HG03457 (cell line): ENCODE results near the gene COX6A1.
"Not testable (repeated sequence)": the region's sequence is repeated elsewhere in the genome, so short reads cannot be mapped to it uniquely, and the experiment has no call there.

Source experiments
- ATAC-seq: cut with Tn5 transposase; IDR thresholded peaks from one replicate; pipeline ENCODE4 v1.9.1; 2021; ENCODE audit warnings: moderate number of reproducible peaks; ENCODE audit not compliant: unreplicated experiment

COX6A1 gene

DNA sequence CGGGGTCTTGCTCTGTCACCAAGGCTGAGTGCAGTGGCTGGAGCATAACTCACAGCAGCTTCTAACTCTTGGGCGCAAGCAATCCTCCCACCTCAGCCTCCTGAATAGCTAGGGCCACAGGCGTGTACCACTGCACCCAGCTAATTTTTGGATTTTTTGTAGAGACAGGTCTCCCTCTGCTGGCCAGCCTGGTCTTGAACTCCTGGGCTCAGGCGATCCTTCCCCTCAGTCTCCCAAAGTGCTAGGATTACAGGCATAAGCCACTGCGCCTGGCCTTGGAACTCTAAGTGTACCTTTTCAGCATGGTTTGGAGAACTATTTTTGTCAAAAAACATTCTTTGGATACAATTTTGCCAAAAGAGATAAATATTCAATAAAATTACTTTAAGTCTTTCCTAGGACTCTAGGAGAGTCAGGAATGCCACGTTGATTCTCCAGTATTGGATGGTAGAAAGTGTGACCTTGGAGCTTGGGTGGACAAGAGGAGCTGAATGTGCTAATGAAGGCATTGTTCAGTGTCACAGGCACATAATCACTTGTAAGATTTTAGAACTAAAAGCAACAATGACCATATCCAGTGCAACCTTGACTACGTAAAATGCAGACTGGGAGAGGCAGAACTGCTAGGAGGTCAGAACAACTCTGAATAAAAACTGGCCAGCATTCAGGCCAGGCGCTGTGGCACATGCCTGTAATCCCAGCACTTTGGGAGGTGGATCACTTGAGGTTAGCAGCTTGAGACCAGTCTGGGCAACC lies 28.8 kb downstream of the COX6A1 start:
- ATAC-seq: no peak

DNA sequence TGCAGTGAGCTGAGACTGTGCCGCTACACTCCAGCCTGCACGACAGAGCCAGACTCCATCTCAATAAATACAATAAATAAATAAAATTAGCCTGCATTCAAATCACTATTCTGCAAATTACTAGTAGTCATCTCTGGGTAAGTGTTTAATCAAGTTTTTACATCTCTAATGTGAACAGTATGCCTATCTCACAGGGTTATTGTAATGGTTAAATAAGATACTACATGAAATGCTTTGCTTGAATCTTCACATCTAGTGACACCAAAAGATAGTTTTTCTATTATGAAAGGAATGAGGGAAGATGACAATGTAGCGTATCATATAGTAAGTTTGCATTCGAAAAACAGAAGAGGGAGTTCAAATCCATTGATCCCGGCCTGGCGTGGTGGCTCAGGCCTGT lies 29.5 kb downstream of the COX6A1 start:
- ATAC-seq: no peak

DNA sequence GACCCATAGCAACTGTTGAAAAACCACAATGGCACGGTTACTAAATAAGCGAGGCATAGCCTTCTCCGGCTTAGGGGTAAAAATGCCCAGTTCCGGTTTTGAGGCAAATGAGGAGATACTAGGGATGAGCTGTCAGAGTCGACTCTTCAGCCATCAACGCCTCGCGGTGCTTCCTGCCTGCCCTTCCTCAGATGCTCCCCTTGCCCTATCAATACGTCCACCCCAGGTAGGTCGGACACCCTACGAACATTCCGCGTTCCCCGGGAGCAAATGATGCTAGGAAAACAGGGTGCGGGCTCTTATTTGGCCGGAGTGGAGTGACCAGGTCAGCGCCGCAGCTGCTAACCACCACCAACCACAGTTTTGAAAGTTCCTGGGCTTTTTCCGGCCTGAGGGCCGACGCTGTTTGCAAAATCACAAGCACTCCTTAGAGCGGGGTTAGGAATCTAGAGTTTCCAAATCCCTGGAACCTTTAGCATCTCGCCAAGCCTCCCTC lies 30.5 kb downstream of the COX6A1 start:
- no peak for ATAC-seq

DNA sequence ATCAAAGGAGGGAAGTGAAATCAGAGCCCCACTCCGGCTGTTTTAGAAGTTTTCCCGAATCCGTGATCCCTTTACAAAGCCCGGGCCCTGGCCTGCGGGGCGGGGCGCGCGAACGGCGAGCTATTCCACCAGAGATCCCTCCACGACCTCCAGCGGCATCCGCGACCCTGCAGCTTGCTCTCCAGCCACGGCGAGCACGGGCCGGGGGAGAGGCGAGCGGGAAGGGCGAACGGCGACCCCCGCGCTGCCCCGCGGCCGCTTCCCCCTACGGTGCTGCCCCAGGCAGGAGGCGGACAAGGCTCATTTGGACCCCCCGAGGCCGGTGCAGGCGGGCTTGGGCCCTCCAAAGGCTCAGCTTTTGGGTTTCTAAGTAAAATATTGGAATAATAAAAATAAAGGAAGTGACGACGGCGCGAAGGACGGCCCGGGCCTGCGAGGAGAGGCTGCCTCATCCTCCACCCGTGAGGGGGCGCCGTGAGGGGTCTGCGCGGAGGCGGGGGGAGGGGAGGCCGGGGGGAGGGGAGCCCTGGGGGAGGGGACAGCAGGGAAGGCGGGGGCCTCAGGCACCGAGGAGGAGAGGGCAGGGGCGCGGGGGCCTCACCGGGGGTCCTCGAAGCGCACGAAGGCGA lies 31.0 kb downstream of the COX6A1 start:
- peak; percentile 21 for ATAC-seq

DNA sequence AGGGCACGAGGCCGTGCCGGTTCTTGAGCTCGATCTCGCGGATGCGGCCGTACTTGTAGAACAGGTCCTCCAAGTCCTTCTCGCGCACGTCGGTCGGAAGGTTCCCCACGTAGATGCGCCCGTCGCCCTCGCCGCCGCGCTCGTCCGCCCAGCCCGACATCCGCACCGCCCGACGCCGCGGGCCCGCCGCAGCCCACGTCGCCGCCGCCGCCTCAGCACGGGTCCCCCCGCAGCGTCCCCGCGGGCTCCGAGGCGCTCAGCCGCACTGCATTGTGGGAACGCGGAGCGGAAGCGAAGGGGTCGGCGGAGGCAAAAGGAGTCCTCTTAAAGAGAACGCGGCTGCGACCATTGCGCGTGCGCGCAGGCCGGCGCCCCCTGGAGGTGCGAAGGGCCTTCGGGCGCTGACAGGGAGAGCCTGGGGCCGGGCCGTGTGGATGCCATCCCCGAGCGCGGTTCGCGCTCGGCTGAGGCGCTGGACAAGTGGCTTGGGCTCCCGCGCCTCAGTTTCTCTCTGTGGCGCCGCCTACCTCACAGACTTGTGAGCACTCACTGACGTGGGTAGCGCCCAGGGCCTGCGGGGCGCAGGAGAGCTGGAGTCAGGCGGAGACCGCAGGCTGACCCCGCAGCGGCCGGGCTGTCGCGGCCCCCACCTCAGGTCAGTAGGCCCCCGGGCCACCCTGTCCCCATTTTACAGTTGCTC lies 31.7 kb downstream of the COX6A1 start, which contains the start of gene SRSF9:
TSS of gene SRSF9 (minus strand) at position 299 of the 700 bp plus-strand sequence. CDS start at position 160, 139 bp downstream.
- peak; percentile 81 for ATAC-seq

DNA sequence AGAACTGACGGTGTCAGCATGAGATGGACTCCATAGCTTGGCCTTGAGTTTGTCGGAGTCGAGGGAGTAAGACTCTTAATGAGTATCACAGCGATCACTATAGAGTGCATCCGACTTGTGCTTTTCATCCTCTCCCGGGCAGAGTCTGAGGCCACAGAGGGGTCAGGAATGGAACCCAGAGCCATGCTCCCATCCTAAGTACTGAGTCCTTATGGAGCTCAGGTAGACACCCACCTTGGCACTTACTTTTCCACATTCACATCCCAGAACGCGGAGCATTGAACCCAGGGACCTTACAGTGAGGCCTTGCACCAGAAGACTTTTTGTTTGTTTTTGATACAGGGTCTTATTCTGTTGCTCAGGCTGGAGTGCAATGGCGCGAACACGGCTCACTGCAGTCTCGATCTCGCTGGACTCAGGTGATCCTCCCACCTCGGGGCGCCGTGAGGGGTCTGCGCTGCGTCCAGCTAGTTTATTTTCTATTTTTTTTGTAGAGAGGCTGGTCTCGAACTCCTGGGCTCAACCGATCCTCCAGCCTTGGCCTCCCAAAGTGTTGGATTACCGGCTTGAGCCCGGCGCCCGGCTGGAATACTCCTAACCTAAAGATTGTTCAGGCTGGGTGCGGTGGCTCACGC lies 32.4 kb downstream of the COX6A1 start:
- ATAC-seq: peak; percentile 6

DNA sequence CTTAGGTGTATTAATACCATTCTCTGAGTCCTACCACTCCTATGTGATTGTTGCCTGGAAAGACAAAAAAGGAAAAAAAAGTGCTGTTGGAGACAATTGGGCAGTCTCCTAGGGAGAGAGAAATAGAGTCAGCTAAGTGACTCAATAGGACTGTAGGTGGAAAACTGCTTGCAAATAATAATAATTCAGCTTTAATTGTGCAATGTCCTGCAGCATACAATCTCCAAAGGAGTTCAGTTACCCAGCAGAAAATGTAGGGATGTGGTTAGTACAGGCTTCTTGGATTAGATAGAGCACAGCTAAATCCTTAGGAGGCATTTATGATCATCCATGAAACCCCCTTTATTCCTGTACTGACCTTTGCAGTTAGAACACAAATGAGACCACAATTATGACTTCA lies 34.6 kb downstream of the COX6A1 start:
- ATAC-seq: no peak

DNA sequence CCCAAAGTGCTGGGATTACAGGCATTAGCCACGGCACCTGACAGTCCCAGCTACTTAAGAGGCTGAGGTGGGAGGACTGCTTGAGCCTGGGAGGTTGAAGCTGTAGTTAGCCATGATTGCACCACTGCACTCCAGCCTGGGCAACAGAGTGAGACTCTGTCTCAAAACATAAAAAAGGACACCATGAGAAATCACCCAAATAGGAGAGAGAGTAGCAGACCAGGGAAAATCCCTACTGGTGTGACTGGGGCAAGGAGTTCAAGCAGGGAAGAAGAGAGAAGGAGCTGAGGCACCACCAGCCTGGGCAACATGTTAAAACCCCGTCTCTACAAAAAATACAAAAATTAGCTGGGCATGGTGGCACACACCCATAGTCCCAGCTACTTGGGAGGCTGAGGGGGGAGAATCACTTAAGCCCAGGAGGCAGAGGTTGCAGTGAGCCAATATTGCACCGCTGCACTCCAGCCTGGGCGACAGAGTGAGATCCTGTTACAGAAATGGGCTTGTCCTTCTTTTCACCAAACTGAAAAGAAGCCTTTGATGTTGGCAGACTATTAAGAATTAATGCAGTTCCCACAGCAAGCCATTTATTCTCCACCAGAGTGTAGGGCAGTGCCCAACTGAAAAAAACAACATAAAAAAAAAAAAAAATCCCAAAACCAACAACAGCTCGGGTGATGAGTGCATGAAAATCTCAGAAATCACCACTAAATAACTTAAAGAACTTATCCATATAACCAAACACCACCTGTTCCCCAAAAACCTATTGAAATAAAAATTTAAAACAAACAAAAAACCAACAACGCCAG lies 36.1 kb downstream of the COX6A1 start:
- ATAC-seq: no peak

DNA sequence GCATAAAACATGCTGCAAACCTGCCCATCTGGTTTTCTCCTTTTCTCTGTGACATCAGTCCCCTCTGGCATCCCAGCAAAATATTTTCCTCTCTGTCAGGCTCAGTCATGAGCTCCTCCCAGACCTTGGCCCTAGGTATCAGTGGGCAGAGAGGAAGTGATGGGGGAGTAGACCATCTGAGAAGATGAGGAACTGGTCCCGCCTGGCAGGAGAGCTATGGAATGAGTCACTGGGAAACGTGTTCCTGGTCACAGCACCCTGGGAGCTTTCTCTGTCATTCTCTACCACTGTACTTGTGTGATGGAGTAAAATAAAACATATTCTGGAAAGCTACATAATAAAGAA lies 36.7 kb downstream of the COX6A1 start:
- no peak for ATAC-seq

DNA sequence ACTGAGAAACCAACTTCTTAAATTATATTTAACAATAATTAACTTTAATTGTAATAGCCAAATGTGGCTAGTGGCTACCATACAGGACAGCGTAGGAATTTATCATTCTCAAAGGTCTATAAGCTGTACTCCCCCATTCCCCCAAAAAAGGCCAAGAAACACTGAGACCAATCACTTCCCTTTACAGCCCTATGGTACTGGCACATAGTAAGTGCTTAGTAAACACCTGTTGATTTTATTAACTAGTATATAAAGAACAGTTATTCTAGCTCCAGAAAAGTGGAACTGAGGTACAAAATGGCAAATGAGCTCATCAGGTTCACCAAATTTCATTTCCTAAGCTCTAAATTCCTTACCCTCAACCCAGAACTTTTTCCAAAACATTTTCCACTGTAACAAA lies 37.7 kb downstream of the COX6A1 start:
- no peak for ATAC-seq

DNA sequence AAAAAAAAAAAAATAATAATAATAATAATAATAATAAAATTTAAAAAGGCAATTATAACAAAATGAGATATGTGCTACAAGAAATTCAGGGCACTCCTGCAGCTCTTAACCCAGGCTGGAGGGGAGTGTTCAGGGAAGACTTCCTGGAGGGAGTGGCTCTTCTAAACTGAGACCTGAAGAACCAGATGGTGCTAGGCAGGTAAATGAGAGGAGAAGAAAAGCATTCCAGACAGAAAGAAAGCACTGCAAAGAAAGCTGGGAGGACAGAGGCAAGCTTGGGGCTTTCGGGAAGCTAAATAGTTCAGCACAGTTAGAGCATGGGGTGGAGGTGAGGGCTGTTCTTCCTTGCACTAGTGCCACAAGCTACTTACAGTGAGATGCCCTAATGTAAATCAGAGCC lies 41.5 kb downstream of the COX6A1 start:
- ATAC-seq: no peak

DNA sequence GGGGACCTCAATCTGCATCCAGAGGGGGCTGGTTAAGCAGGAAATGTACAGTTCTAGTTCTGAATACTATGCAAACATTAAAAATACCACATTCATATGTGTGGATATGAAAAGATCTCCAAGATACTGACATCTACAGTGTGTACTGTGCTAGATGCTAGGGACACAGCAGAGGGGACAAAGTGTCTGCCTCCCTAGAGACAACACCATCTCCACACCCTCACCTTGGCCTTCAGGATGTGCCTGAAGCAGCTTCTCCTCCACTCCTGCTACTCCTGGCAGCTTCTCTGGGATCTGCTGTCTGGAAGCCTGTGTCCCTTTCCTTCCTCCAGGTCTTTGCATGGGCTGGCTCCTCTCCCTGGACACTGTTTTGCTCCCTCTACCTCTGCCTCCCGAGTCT lies 42.3 kb downstream of the COX6A1 start:
- no peak for ATAC-seq

DNA sequence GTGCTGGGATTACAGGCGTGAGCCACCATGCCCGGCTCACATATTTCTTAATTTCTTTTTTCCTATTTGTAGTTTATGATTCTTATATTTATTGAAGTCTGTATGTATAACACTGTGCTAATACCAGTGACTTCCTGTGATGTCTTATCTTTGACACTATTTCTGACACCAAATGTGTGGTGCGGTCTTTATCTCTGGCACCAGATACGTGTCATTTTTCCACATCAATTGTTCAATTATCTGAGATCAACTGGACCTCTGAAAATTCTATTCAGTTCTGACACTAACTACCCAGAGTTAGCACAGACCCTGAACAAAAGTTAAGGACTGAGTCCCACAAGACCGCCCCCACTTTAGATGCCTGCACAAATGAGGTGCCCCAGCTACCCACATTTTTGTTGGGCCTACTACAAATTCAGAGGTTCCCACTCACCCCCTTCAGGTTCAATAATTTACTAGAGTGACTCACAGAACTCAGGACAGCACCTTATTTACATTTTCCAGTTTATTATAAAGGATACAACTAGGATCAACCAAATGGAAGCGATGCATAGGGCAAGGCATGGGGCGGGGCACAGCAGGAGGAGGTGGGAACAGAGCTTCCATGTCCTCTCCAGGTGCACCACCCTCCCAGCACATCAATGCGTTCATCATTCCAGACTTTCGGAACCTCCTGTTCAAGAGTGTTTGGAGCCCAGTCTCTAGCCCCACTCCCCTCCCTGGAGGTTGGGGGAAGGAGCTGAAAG lies 43.3 kb downstream of the COX6A1 start:
- no peak for ATAC-seq

DNA sequence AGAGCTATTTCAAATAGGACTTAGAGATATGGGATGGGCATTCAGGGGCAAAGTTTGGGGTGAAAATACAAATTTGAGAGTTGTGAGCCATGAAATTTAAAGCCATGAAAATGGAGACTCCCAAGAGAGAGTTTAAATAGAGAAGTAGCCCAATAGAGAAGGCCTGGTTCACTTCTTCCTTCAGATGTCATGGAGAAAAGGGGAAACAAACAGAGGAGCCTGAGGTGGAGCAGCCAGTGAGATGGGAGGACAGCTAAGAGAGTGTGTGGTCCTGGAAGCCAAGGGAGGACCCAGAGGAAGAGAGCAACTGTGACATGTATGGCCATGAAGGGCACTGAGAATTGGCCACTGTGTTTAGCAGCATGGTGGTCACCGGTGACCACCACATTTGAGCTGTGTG lies 45.7 kb downstream of the COX6A1 start:
- no peak for ATAC-seq

DNA sequence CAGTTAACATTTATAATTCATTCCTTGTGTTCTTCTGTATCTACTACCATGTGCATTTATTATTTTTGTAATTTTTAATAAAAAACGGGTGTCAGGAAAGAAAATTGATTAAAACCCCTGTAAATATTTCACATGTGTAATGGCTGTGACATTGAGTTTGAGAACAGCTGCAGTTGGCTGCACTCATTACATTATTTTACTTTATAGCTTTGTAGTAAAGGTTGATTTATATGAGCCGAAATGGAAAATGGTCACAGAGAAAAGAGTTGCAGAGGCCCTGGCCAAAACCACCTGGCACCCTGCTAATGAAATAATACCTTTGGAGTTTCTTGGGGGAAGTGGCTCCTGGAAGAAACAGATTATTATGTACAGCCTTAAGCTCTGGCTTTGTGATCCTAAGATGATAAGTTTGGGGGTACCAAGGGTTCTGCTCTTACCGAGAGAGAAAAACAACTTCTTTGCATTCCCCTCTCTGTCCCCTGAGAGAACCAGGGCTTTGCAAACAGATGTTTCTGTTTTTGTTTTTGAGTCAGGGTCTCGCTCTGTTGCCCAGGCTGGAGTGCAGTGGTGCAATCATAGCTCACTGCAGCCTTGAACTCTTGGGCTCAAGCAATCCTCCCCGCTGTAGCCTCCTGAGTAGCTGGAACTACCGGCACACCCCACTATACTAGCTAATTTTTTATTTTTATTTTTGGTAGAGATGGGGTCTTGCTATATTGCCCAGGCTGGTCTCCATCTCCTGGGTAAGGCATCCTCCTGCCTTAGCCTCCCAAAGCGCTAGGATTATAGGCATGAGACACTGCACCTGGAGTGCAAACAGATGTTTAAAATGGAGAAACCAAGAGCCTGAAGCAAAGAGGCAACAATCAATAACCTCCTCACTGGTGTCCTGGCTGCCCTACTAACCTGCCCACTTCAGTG lies 48.3 kb downstream of the COX6A1 start:
- ATAC-seq: no peak

DNA sequence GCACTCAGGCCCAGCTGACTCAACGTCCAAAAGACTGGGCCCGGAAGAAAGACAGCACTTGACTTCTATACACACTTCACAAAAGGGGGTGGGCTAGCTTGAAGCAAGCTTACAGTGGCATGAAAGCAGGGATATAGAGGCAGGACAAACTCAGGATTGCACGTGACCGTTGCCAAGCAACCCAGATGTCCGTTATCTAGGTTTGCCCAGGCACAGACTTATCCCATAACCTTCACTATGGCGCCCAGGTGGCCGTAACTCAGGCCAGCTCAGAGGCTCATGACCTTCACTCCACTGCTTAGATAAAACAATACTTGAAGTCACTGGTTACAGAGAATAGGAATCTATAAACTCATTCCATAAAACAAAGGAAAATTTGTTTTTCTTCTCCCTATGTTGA lies 49.6 kb downstream of the COX6A1 start:
- not testable (repeated sequence) for ATAC-seq

DNA sequence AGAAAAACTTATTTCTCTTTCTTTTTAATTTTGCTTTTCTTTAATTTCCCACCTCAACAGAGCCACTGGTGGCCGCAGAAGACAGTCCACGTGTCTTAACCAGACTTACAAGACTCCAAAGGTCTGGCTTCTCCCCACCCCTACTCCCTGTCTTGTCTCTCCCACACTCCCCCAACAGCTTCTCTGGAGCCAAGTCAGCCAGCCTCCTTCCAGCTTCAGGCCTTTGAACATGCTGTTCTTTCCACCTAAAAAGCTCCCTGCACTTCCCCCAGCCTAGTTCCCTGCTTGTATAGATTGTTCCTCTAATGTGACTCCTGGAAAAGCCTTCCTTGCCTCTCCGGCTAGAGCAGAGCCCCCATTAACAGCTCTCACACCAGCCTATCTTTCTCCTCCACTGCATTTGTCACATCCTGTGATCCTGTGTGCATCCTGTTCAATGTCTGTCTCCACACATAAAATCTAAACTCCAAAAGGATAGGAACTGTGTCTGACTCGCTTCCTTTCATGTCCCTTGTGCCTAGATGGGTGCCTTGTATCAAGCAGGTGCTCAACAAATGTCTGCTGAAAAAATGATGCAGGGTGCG lies 50.2 kb downstream of the COX6A1 start:
- no peak for ATAC-seq

DNA sequence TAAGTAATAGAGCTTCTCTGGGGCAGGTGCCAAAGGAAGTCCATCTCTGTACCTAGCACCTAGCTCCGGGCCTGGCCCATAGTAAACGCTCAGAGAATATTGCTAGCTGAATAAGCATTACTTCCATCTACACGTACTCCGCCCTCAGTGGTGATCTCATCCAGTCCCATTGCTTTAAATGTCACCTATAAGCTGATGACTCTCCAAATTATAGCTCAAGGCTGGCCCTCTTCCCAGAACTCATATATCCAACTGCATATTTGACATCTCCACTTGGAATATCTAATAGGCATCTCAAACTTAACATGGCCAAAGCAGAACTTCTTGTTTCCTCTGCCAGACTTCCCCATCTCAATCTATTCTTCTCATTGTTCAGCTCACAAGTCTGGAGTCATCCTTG lies 51.1 kb downstream of the COX6A1 start:
- no peak for ATAC-seq

DNA sequence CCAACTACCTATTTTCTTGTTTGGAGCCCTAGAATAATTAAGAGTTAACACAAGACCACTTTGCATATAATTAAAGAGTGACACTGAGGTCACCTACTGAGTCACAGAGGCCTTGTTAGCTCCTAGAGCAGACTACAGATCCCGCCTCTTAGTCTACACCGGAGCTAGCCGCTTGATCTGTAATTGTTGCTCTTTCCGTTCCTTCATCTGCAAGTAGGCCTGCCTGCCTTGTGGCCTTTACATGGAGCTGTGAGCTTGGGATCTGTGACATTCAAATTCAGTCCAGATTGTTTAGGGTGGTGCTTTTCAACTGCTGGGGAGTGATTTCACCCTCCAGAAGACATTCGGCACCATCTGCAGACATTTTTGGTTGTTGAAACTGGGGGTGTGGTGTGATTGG lies 52.4 kb downstream of the COX6A1 start:
- ATAC-seq: no peak
